Activated CD4-positive, alpha-beta T cell treated with anti-CD3 and anti-CD28 coated beads for 24 hours (primary cell): ENCODE measurements around the gene AGPAT3.
A peak's percentile ranks its signal among the peaks of the same experiment; 100 is the strongest.

ENCODE experiments used
- DNase-seq, 2 donors: peaks; one replicate each; pipeline ENCODE4 v3.0.0-alpha.2; 2020; ENCODE audit warnings: low read depth in 2 of 2

The AGPAT3 gene

GRCh38 chr21:43936247-43936967 is 71.4 kb downstream of the AGPAT3 start:
- DNase-seq, result no peak

DNA sequence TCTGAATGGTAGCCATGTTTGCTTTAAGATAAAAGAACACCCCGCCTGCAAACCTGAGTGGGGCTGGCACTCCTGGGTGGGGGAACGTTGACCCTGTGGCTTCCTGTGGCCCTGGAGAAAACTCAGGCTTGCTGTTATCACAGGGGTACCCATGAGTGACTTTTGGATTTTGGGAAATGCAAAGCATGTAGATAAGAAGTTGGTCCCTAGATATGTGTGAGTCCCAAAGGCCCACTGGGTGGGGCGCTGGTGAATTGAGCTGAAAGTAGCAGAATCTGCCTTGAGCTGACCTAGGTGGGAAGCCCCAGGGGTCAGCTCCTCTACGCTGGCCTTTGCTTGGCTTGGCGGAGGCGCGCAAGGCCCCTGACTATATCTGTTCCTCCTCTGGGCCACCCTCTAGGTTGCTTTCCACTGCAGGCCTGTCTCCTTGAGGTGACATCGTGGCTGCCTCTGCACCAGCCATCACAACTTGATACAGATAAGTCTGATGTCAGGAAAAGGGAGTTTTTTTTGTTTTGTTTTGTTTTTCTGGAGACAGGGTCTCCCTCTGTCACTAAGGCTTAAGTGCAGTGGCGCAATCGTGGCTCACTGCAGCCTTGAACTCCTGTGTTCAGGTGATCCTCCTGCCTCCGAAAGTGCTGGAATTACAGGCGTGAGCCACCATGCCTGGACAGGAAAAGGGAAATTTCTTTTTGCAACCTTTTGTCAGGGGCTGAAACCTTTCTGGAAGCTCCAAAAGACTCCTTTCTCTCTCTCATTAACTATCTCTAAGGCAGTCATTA is 72.2 kb downstream of the AGPAT3 start:
- no peak for DNase-seq

DNA sequence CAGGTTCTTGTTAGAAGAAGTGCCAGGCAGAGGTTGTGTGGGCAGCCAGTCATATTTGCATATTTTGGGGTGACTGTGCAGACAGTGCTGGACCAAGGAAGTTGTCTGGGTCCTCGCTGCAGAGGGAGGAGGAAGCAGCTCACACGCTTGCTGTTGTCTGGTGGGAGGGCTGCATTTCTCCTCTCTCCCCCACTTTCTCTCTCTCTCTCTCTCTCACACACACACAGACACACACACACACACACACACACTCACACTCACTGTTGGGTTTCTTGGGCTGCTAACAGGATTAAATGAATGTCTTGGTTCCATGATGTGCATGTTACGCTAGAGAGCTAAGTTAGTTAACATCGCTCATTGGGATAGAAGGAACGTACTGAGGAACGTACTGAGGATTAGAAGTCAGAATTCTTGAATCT is 72.9 kb downstream of the AGPAT3 start:
- DNase-seq, result no peak

DNA sequence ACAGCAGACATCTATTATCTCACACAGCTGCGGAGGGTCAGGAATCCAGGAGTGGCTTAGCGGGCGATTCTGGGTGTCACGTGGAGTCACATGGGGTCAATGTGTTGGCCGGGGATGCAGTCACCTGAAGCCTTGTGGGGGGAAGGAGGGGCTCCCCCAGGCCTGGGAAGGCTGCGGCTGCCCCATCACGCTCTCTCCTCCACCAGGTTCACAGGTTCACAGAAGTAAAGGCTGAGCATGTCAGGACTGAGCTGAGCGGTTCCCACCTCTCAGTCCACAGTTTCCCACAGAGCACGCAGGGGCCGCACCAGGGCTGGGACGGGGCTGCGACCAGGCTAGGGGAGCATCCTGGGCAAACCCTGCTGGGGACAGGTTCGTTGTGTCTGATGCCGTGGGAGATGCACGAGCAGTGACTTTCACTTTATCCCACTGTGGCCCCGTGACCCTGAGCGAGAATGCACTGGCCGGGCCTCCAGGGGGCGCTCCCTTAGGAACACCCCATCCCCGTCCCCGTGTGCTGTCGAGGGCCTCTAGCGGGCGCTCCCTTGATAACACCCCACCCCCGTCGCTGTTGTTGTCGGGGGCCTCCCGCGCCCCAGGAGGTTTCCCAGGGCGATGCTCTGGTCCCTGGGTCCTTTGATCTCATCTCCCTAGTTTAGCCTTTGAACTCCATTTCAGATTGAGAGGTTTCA is 73.9 kb downstream of the AGPAT3 start:
- DNase-seq, result peak; percentile 79 to 87

DNA sequence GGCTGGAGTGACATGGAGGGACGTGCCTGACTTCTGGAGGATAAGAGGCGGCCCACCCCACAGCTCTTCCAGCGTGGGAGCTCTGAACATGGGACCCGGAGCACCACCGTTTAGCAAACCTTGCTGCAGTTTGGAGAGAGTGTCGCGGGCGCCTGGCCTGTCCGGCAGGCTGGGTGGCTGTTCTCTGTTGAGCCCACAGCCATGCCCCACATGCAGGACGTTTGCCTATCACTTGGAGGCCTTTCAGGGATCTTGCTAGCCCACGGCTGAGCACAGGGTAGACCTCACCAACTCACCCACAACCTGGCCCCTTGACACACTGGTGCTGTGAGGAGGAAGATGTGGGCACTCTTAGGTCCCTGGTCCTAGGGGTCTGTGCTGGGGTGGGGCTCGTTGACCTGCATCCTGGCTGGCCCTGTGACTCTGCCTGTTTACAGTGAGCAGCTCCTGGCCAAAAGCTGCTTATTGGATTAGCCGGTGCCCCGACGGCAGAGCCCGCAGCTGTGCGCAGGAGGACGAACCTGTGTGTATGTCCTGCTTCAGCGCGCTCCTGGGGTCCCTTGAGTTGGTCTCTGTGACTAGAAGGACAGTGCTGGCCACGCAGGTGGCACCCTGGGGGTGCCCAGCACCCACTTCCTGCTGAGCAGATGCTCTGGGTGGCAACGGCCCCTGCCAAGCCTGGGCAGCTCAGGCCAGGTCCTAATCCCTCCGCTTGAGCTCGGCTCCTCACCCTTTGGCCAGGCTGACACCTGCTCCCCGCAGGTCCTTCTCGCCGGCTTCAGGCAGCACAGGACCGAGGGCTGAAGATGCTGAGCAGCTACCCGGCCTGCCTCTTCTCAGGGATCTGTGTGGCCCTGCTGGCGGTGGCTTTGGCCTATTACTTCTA is 74.7 kb downstream of the AGPAT3 start:
- no peak for DNase-seq

DNA sequence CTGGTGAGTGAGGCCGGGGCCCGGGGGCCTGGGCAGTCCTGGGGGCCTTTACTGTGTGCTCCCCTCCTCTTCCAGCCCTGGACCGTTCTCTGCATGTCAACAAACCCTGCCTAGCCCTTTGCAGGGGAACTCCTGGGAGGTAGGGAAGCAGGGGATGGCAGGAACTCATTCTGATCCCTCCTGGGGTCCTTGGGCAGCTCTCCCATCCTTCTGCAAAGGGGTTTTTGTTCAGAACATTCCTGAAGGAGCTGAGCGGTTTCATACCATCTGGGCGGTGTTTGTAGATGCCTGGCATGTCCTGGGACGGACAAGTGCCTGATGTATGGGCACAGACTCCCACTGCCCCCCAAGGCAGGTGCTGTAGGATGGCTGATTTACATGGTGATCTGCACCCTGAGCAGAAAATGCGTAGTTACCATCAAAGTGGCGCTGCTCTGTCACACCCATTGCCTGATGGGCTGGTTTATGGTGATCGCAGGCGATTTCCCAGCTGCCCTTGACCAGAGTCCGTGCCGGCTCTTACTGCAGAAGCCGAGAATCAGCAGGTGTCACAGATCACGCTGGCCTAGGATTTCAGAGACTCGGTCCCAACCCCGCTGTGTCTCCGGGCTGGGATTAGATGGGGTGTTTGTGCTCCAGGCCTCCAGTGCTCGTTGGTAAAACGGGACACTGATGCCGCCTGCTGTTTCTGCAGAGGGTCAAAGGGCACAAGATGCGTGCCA is 75.5 kb downstream of the AGPAT3 start:
- DNase-seq, result no peak

DNA sequence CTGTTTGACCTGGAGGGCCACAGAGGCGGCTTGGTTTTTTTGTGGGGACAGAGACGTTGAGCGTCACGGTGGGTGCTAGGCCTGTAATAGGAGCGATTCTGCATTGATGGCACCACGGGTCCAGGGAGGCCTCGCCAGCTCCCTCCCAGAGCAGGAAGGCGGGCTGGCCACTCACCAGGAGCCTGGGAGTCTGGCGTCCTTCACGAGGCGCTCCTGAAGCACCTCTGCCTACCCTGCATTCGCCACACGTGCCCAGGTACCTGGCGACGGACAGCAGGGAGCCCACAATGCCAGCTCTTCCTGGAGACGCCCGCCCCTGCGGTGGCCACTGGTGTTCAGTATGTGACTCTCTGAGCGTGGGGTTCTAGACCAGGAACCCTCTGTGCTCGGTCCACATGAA is 77.2 kb downstream of the AGPAT3 start:
- DNase-seq, result no peak

- DNase-seq, result no peak
Measured at GRCh38 chr21:43942621-43943020, 77.6 kb downstream of the AGPAT3 start.

GRCh38 chr21:43943512-43944077 is 78.6 kb downstream of the AGPAT3 start:
- DNase-seq, result no peak

- no peak for DNase-seq
Measured at GRCh38 chr21:43944078-43944633, 79.1 kb downstream of the AGPAT3 start.

DNA sequence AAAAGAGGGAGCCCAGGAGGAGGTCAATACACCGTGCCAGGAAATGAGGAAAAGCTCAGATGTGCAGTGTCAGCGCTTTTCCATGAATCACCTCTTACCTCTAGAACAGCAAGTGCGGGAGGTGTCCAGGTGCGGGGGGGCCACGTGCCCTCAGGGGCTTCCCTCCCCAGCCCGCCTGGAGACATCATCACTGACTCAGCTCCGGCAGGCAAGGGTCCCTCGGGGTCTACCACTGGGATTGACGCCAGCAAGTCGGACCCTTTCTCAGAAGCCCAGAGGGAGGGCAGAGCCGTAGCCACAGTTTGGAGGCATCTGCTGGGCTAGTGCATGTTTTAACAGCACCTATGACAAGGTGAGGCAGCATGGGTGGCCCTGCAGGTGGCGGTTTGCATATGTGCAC is 79.7 kb downstream of the AGPAT3 start:
- DNase-seq, result no peak

DNA sequence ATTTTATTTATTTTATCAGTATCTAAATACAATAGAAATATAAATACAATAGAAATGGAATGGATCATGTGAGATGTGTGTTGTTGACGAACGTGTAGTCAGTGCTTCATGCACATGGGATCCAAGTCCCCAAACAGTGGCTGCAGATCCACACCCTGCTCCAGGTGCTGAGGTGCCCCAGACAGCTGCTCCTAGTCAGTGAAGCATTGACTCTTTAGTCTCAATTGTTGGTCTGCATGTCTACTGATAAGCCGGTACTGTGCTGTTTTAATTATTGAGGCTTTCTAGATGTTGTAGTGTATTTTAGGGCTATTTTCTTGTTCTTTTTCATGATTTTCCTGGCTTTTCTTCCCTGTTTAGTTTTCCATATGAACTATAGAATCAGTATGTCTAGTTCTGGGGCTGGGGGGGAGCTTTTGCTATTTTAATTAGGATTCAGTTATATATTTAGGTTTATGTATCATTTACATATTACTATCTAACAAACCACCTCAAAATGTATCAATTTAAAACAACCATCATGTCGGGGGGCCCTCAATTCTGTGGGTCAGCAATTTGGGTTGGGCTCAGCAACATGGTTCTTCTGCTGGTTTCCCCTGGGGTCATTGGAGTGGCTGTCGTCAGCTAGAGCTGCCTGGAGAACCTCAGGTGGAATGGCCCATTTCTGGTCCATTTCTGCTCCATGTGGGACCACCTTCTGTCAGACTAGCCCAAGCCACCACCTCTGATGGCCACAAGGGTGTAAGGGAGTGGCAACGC is 83.9 kb downstream of the AGPAT3 start:
- no peak for DNase-seq

- DNase-seq, result no peak
Measured at GRCh38 chr21:43949499-43950208, 84.6 kb downstream of the AGPAT3 start.

GRCh38 chr21:43950481-43950880 is 85.5 kb downstream of the AGPAT3 start:
- DNase-seq, result no peak

GRCh38 chr21:43950936-43951335 is 85.9 kb downstream of the AGPAT3 start:
- DNase-seq, result no peak

GRCh38 chr21:43951911-43952703 is 87.1 kb downstream of the AGPAT3 start:
- no peak for DNase-seq

- no peak for DNase-seq
Measured at GRCh38 chr21:43953021-43953420, 88.0 kb downstream of the AGPAT3 start.

- DNase-seq, result no peak
Measured at GRCh38 chr21:43954042-43954441, 89.0 kb downstream of the AGPAT3 start.
